ENCODE measurements around the gene MAJIN.
"Not testable (repeated sequence)": the region's sequence is repeated elsewhere in the genome, so short reads cannot be mapped to it uniquely, and the experiment has no call there.

Gene MAJIN

GRCh38 chr11:64990222-64990923 is 18.5 kb upstream of the MAJIN start:
- DNase-seq (ENCODE audit: low read depth) = no peak

DNA sequence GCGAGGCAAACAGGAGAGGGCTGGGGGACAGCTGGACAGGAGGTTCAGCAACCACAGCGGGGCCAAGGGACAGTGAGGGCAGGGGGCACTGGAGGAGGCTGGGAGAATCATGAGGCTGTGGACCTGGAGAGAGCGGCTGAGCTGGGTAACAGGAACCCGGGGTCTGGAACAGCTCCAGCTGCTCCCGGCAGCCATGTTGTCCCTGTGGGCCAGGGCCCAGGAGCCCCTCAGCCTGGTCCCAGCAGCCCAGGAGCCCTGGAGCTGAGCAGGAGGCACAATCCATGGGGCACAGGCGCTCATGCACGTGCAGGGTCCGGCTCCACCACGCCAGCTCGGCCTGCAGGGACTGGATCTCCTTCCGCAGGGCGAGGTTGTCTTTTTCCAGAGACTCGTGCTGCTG is 17.5 kb upstream of the MAJIN start:
- DNase-seq (ENCODE audit: low read depth) = no peak

- no peak for DNase-seq (ENCODE audit: low read depth)
Measured at GRCh38 chr11:64987998-64988854, 16.3 kb upstream of the MAJIN start.

DNA sequence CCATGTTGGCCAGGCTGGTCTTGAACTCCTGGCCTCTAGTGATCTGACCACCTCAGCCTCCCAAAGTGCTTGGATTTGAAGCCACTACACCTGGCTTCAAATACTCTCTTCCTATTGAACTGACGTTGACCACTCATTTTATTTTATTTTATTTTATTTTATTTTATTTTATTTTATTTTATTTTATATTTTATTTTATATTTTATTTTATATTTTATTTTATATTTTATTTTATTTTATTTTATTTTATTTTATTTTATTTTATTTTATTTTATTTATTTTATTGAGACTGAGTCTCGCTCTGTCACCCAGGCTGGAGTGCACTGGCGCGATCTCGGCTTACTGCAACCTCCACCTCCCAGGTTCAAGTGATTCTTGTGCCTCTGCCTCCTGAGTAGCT is 11.4 kb upstream of the MAJIN start:
- DNase-seq (ENCODE audit: low read depth) = not testable (repeated sequence)

DNA sequence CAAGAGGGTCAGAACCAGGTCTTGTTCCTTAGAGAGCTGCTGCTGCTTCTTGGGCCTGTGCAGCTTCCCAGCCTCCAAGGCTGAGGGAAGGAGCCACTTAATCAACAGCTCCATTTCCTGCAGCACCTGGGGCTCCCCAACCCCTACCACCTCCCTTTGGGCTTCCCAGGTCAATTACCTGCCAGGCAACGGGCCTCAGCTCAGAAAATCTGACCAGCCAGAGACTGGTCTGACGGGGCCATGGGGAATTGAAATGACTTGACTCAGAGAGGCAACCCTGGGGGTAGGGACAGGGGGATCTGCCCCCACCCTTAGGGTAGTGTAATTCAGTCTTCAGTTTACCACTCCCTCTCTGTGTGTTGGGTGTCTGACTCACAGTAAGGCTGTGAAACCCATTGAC is 4.7 kb upstream of the MAJIN start:
- DNase-seq (ENCODE audit: low read depth) = no peak

DNA sequence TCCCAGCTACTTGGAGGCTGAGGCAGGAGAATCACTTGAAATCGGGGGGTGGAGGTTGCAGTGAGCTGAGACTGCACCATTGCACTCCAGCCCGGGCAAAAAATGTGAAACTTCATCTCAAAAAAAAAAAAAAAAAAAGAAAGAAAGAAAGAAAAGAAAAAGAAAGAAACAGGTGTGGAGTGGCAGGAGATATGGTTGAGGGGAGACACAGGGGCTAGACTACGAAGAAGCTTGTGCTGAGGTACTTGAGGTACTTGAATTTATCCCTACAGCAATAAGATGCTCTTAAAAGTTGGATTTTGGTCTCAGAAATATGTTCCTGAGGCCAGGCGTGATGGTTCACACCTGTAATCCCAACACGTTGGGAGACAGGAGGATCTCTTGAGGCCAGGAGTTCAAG is 2.2 kb upstream of the MAJIN start:
- no peak for DNase-seq (ENCODE audit: low read depth)

- no peak for DNase-seq (ENCODE audit: low read depth)
Measured at GRCh38 chr11:64970731-64971151, 1.2 kb downstream of the MAJIN start.

- no peak for DNase-seq (ENCODE audit: low read depth)
Measured at GRCh38 chr11:64969209-64969608, 2.7 kb downstream of the MAJIN start.

- no peak for DNase-seq (ENCODE audit: low read depth)
Measured at GRCh38 chr11:64967375-64967774, 4.5 kb downstream of the MAJIN start.

- DNase-seq (ENCODE audit: low read depth) = no peak
Measured at GRCh38 chr11:64963072-64963631, 8.8 kb downstream of the MAJIN start.

DNA sequence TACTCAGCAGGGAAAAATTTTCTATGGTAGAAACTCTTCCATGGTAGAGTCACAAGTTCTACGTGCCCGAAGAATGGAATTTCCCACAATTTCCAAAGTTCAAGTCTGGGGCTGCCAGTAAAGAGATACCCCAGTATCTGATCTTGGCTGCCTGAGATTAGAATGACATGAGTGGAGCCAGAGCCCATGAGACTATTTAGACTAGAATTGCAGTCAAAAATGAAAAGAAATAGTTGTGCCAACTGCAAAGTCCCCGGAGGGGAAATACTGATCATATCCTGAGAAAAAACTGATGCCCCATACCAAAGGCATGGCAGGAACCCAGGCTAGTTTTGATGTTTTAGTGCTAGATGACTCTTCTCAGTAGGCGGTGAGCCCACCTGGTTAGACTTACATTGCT is 11.2 kb downstream of the MAJIN start:
- no peak for DNase-seq (ENCODE audit: low read depth)

DNA sequence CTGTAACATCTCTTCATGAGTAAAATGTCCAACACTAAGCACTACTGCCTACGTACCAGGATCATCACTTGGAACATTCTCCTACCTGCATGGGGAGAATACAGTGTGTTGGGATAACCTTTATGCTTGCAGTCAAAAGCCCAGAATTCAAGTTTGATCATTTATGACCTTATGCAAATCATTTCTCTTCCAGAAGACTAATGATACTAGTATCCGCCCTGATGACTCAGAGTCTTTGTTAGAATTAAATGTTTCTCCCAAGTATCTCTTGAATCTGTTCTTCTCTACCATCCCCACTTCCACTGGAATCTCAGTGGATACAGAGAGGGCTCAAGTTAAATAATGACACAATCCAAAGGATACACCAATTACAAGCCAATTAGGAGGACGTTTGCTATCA is 12.4 kb downstream of the MAJIN start:
- no peak for DNase-seq (ENCODE audit: low read depth)

DNA sequence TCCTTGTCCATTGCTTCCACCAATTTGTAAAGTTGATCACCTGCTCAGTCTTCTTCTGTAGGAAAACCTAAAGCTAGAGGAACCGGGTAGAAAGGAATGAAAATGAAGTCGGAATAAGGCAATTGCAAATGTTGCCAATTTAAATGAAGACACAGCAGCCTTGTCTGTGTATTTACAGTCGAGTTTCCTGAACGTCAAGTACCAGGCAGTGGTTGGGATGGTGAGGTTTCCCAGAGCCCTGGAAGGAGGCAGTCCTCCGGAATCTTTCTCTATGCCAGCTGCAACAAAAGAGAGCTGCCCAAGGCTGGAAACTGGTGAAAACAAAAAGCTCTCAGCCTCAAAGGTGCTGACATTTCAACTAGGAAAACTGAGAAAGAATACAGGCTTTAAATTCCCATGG is 17.7 kb downstream of the MAJIN start:
- DNase-seq (ENCODE audit: low read depth) = no peak

DNA sequence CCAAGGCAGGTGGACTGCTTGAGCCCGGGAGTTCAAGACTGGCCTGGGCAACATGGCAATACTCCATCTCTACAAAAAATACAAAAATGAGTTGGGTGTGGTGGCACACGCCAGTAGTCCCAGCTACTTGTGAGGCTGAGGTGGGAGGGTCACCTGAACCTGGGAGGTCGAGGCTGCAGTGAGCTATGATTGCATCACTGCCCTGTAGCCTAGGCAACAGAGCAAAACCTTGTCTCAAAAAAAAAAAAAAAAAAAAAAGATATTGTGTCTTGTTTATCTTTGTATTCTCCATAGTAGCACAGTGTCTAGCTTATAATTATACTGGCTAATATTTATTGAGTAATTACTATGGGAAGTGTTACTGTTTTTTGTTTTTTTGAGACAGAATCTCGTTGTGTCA is 20.4 kb downstream of the MAJIN start:
- DNase-seq (ENCODE audit: low read depth) = no peak

GRCh38 chr11:64947208-64947814 is 24.6 kb downstream of the MAJIN start:
- DNase-seq (ENCODE audit: low read depth) = no peak

DNA sequence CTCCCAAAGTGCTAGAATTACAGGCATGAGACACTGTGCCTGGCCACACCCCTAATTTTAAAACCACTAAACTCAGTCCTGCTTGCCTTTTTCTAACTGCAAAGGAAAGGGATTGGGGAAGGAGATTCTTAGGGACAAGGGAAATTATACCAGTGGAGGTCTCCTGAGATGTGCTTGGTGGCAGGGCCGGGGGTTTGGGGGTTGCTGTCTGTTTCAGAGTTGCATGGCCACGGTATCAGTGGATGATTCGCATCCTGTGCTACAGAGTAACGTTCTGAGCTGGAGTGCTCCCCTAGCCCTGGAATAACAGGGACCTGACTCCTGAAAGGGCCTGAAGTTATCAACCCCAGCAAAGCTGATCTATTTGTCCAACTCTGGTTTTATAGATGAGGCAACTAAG is 35.4 kb downstream of the MAJIN start:
- DNase-seq (ENCODE audit: low read depth) = no peak

DNA sequence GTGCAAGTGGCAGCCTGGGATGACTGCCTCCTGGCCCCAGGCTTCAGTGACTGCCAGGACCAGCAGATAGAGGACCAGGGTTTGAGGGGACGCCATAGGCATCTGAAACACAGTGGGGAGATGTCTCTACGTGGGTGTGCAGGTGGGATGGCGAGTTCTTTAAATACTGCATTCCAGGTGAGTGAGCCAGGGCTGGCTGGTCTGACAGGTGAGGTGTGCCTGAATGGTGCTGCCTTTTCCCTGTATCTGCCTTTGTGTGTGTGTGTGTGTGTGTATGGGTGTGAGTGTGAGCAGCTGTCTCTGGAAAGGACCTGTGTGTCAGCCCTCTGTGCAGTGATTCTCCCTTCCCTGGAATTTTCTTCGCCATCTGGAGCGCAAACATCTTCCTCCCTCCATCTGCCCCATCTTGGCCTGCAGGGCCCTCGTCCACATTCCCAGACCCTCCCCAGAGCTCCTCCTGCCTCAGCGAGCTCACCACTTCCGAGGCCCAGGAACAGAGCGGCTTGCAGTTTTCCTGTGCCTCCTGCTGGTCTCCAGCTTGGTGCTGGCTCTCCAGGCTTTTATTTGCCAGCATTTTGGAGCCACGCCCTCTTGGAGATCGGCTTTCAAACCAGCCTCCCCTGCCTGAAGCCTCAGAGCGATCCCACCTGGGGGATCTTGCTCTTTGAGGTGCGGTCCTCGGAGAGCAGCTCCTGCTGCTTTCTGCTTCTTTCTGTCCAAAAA is 36.4 kb downstream of the MAJIN start, which contains the start of gene GPHA2:
GPHA2 (minus strand) TSS at position 535 of the 723 bp plus-strand sequence; CDS start at position 102, 433 bp downstream.
- no peak for DNase-seq (ENCODE audit: low read depth)

GRCh38 chr11:64934682-64935358 is 37.1 kb downstream of the MAJIN start:
- no peak for DNase-seq (ENCODE audit: low read depth)

- no peak for DNase-seq (ENCODE audit: low read depth)
Measured at GRCh38 chr11:64933935-64934681, 37.8 kb downstream of the MAJIN start.

- no peak for DNase-seq (ENCODE audit: low read depth)
Measured at GRCh38 chr11:64933213-64933934, 38.5 kb downstream of the MAJIN start.
